HG03565 (cell line): Measurements from ENCODE around the gene C1GALT1.
A peak's percentile ranks its signal among the peaks of the same experiment; 100 is the strongest.
"Not testable (repeated sequence)": the region's sequence is repeated elsewhere in the genome, so short reads cannot be mapped to it uniquely, and the experiment has no call there.

ENCODE experiments used
- ATAC-seq: cut with Tn5 transposase; IDR thresholded peaks from one replicate; pipeline ENCODE4 v1.9.1; 2021; ENCODE audit warnings: mild to moderate bottlenecking, moderate library complexity; ENCODE audit not compliant: unreplicated experiment

C1GALT1 gene

GRCh38 chr7:7182156-7183060 lies at the start of gene C1GALT1:
TSS of gene C1GALT1 (plus strand) at chr7:7182544. CDS start at chr7:7234320, 51,776 bp downstream.
- ATAC-seq, result peak; percentile 86

GRCh38 chr7:7134046-7134445 lies 48.3 kb upstream of the C1GALT1 start:
- ATAC-seq, result no peak

- no peak for ATAC-seq
Measured at GRCh38 chr7:7135074-7135473, 47.3 kb upstream of the C1GALT1 start.

- ATAC-seq, result not testable (repeated sequence)
Measured at GRCh38 chr7:7135924-7136323, 46.4 kb upstream of the C1GALT1 start.

- peak; percentile 59 for ATAC-seq
Measured at GRCh38 chr7:7136466-7137381, 45.6 kb upstream of the C1GALT1 start.

- ATAC-seq, result no peak
Measured at GRCh38 chr7:7138897-7139296, 43.4 kb upstream of the C1GALT1 start.

GRCh38 chr7:7143404-7143803 lies 38.9 kb upstream of the C1GALT1 start:
- ATAC-seq, result not testable (repeated sequence)

- ATAC-seq, result not testable (repeated sequence)
Measured at GRCh38 chr7:7145151-7145550, 37.2 kb upstream of the C1GALT1 start.

- no peak for ATAC-seq
Measured at GRCh38 chr7:7146837-7147236, 35.5 kb upstream of the C1GALT1 start.

- ATAC-seq, result no peak
Measured at GRCh38 chr7:7148798-7149481, 33.4 kb upstream of the C1GALT1 start.

- ATAC-seq, result no peak
Measured at GRCh38 chr7:7151285-7151684, 31.1 kb upstream of the C1GALT1 start.

- no peak for ATAC-seq
Measured at GRCh38 chr7:7151865-7152264, 30.5 kb upstream of the C1GALT1 start.

GRCh38 chr7:7152315-7152714 lies 30.0 kb upstream of the C1GALT1 start:
- no peak for ATAC-seq

GRCh38 chr7:7154355-7154754 lies 28.0 kb upstream of the C1GALT1 start:
- not testable (repeated sequence) for ATAC-seq

- no peak for ATAC-seq
Measured at GRCh38 chr7:7156663-7157062, 25.7 kb upstream of the C1GALT1 start.

- peak; percentile 80 for ATAC-seq
Measured at GRCh38 chr7:7157177-7157886, 25.0 kb upstream of the C1GALT1 start.

- ATAC-seq, result no peak
Measured at GRCh38 chr7:7157887-7158271, 24.5 kb upstream of the C1GALT1 start.

GRCh38 chr7:7159063-7159658 lies 23.2 kb upstream of the C1GALT1 start:
- no peak for ATAC-seq

- ATAC-seq, result no peak
Measured at GRCh38 chr7:7164591-7164990, 17.8 kb upstream of the C1GALT1 start.

- no peak for ATAC-seq
Measured at GRCh38 chr7:7165372-7165771, 17.0 kb upstream of the C1GALT1 start.
